ENCODE data around the gene MACROD1.

The MACROD1 gene

GRCh38 chr11:64008283-64008913 is 157.5 kb downstream of the MACROD1 start:
- DNase-seq: no peak

- DNase-seq: peak; percentile 75
These were observed 158.2 kb downstream of the MACROD1 start for GRCh38 chr11:64007629-64008282.

- DNase-seq: no peak
These were observed 158.7 kb downstream of the MACROD1 start for GRCh38 chr11:64007160-64007628.

DNA sequence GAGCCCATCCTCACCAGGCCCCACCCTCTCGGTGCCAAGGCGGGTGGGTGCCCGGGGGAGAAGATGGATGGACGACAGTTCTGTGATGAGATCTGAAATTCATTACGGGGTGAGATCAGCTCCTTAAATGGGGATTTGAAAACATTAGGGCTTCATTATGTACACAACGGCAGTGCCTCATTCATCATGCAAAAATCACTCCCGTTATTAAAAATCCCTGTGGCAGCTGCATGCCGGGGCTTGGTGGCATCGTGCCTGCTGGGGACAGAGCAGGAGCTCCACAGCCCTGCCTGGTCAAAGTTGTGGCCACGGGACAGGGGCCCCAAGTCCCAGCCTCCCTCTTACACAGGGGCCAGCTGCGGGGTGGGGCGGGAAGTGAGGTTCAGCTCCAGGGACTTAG is 159.5 kb downstream of the MACROD1 start:
- DNase-seq: no peak

DNA sequence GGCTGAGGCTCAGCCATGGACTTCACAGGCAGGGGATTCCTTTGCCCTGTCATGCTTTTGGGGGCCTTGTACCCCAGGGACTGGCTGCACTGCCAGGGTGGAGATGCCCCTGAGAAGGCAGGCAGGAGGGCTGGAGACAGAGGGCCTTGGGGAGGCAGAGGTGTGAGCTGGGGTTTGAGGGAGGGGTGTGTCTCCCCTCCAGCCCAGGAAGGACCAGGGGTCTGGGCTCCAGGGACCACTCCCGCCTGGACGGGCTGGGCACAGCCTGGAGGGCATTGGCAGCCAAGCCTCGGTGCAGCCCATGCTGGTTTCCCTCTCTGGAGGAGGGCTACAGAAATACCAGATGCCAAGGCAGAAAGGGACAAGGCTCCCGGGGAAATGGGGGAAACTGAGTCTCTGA is 160.2 kb downstream of the MACROD1 start:
- DNase-seq: no peak

- DNase-seq: no peak
These were observed 161.3 kb downstream of the MACROD1 start for GRCh38 chr11:64004590-64004984.

GRCh38 chr11:64003807-64004589 is 161.9 kb downstream of the MACROD1 start:
- no peak for DNase-seq

DNA sequence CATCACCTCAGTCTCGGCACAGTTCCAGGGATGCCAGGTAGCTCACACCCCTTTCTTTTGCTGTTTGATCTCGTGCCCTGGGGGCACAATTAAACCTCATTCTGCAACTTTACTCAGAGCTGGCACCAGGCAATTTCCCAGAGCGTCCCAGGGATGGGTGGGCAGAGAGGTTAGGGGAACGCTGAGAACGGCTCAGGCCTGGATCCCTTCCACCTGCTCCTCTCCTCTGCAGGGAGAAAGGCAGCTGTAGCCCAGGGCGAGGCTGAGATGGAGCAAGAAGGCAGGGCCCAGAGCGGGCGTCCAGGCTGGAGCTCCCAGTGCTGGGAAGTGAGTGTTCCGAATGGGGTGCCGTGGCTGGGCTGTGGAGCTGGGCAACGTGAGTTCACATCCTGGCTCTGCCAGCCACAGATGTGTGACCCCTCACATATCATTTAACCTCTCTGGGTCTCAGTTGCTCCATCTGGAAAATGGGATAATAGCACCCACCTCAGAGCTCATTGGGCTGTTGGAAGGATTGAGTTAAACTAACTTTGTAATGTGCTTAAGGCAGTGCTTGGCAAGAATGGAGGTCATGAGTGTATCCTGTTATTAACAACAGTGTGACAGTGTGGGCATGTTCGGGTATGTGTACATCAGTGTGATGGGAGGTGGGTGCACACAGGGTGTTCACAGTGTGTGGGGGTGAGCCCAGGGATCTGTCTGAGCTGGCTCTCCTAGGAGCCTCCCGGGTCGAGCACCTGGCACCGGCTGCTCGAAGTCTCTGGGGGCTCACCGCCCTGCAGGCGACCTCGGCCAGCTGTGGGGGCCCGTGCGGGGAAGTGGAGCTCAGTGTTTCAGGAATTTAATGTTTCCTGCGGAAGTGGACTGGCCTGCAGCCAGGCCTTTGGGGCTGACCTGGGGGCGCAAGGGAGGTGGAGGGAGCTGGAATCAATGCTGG is 164.2 kb downstream of the MACROD1 start:
- peak; percentile 79 for DNase-seq

DNA sequence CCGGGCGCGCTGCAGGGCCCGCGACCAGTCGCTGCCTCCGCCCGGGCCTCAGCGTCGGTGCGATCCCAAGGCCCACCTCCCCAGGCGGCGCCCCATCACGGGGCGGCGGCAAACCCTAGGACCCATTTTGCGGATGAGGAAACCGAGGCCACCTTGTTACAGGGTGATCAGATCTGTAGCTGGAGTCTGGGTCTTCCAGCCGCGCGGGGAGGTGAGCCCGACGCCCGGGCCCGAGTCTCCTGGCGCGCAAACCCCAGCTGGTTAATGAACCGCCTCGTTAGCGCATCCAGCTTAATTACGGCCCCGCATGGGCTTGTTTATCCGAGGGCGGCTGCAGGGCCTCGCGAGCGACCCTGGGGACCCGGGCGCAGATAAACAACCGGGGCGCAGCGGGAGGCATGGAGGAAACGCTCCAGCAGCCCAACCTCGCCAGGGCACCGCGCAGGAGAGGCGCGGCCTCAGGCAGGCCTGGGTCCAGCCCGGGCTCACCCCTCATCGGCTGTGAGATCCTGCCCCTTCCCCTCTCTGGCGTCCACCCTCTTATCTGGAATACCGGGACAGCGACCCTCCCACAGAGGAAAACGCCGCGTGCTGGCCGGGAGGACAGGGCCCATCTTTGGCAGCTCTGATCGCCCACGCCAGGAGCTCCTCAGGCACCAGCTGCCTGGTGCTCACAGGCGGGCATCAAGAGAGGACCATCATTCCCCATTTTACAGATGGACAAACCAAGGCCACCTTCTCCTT is 165.0 kb downstream of the MACROD1 start:
- DNase-seq: no peak

GRCh38 chr11:64000026-64000739 is 165.7 kb downstream of the MACROD1 start:
- peak; percentile 89 for DNase-seq

DNA sequence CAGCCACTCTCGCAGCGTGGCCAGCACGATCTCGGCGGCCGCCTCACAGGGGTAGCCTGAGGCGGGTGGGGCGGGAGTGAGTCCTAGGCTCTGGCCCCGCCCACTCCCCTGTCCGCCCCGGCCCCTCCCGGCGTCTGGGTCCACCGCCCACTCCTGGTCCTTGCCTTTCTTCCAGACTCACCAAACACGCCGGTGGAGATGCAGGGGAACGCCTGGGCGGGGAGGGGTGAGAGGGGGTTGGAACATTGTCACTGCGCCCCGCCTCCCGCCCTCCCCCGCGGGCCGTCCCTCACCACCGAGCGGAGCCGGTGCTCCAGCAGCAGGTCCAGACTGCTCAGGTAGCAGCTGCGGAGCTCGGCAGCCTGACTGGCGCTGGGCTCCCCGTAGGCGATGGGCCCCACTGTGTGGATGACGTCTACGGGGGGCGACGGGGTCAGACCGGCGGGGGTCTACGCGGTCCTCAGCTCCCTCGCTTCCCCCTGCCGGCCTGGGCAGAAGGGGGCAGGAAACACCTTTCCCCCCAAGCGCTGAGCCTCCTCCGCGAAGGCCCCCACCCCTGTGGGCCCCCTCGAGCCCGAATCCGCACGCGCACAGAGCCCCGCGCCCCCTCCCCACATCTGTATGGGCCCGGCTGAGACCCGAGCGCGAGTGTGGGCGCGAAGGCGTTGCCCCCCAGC is 166.4 kb downstream of the MACROD1 start:
- DNase-seq: peak; percentile 81

DNA sequence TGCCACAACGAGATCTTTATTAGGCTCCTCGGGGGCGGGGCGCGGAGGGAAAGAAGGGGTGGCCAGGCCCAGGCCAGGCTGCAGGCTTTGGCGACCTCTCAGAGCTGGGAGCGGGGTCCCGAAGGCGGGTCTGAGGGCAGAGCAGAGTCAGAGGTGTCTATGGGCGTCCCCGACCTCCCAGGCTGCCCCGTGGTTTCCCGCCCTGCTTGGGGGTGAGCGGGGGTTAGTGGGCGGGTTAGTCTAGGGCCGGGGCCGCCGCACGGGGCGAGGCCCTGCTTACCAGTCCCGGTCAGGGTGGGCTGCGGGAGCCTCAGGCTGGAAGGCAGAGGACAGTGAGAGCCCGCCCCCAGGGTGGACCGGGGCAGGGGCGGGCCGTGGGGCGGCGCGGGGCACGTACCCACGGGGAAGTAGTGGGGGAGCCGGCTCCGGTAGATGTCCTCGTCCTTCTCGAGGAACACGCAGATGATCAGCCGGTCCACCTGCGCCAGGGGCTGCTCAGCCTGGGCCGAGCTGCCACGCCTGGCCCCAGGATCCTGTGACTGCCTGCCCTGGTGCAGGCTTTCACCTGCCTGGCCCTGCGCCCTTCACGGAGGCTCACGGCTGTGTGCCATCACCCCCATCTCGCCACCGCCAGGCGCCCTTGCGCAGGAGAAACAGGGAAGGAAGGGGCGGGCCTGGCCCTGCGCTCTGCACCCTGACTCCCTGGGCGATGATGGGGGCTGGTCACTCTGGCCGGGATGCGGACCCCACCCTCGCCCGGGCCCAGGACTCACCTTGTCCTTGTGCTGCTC is 167.2 kb downstream of the MACROD1 start:
- DNase-seq: no peak

DNA sequence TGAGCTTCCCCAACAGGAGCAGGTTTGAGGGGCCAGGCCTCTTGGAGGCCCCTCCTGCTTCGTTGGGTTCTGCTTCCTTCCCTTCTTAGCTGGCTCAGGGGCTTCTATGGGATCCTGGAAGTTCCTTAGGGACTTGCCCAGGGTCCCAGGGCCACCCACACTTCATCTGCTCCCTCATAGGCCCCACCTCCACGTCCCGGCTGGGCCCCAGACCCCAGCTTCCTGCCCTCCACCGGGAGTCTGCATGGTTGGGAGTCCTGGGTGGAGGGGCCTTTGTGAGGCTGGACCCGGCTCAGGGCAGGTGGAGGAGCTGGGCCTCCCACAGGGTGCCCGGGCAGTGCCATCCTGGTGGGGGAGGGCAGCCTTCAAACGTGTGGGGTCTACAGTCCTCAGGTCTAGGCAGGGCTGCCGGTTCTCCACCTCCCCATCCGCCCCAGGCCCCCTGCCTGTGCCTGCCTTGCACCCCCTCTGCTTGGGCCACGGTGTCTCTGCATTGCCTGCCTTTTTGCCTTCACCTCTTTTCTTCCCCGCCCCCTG is 168.0 kb downstream of the MACROD1 start:
- DNase-seq: no peak

DNA sequence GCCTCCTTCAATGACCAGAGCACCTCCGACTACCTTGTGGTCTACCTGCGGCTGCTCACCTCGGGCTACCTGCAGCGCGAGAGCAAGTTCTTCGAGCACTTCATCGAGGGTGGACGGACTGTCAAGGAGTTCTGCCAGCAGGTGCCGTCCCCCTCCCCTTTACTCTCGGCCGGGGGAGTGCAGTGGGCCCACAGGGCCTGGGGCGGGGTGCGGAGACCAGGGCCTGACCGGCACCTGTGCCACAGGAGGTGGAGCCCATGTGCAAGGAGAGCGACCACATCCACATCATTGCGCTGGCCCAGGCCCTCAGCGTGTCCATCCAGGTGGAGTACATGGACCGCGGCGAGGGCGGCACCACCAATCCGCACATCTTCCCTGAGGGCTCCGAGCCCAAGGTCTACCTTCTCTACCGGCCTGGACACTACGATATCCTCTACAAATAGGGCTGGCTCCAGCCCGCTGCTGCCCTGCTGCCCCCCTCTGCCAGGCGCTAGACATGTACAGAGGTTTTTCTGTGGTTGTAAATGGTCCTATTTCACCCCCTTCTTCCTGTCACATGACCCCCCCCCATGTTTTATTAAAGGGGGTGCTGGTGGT is 168.7 kb downstream of the MACROD1 start:
- no peak for DNase-seq

- no peak for DNase-seq
These were observed 169.4 kb downstream of the MACROD1 start for GRCh38 chr11:63996512-63996911.

- DNase-seq: no peak
These were observed 171.9 kb downstream of the MACROD1 start for GRCh38 chr11:63993993-63994392.

DNA sequence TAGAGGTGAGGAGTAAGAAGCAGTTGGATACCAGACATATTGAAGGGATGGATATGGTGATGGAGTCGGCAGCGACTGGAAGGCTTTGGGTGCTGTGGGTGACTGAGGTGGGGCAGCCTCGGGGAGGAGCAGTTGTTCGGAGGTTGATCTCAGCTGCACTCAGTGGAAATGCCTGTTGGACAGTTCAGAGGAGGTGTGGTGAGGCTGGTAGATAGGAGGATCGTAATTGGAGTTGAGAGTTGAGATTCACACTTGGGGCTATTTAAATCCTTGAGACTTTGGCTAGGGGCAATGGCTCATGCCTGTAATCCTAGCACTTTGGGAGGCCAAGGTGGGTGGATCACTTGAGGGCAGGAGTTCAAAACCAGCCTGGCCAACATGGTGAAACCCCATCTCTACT is 172.8 kb downstream of the MACROD1 start:
- DNase-seq: no peak

DNA sequence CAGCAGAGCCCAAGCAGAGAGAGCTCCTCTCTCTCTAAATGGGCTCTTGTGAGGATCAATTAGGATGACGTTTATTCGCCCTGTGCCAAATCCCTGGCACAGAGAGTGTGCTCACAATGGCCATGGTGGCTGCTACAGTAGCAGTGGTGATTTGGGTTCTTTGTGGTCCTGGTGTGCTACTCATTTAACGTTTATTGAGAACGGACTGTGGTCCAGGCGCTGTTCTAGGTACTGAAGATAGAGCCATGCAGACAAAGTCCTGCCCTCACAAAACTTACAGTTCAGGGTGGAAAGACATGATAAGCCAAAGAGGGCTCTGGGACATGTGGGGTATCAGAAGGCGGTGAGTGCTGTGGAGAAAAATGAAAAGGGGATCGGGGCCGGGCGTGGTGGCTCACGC is 174.4 kb downstream of the MACROD1 start:
- no peak for DNase-seq

- DNase-seq: no peak
These were observed 178.9 kb downstream of the MACROD1 start for GRCh38 chr11:63986932-63987513.
